NCI-H146 treated with DMSO at 0.1 percent for 48 hours (cell line): ENCODE data around the gene PTPN3.

ENCODE experiments used
- DNase-seq: peaks from one replicate; lab custom pipeline; 2025; ENCODE audit not compliant: unreplicated experiment; lab: John Stamatoyannopoulos, UW

The PTPN3 gene

DNA sequence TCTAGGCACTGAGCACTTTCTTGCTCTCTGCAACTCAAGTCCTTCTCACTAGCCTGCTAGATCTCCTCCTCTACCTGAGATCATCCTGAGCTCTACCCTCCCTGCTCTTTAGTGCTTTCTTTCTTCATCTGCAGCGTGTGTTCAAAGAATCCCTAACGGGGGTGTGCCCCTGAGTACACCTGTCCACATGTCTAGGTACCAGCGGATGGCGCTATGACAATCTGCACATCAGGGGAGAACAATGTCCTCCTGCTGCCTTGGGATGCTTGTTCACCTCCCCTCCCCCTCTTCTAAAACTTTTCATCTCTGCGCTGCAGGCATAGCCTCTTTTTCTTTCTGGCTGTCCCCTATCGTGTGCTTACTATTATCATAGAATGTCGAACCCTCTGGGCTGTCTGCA lies 42.7 kb downstream of the PTPN3 start:
- DNase-seq = no peak

DNA sequence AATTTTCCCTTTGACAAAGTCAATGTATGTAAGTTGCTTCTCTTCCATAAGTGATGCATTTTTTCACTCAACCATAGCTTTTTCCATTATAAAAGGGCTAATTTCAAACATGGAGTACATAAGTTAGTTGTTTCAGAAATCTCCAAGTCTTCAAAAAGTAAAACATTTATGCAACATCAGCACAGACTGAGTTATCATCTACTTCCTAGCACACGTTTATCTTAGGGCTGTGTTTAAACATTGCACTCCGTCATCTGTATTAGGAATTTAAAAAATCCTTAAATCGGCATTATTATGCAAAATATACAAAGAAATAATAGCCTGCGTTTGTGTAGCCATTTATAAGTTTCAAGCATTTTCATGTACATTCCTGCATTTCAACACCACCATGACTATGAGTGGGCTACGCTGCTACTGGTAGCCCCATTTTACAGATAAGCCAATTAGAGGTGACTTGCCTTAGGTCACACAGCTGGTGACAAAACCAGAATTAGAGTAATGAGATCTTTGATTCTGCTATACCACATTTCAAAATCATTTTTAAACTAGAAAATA lies 43.4 kb downstream of the PTPN3 start:
- DNase-seq = no peak

DNA sequence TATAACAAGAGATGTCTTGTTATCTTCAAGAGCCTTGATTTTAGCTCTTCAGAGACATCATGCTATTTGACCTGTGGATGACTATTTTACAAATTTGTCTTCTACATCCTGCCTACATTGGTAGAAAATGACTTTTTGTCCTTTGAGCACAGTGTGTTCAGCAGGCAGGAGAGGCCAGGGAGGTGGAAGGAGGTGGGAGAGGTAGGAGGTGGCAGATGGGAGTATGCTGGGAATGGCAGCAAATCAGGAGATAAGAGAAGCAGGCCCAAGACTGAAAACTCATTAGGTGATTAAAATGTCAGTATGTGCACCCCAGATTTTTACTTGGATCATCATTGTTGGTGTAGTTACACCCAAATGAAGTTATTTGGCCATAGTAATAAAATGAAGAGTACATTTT lies 44.1 kb downstream of the PTPN3 start:
- DNase-seq = no peak

DNA sequence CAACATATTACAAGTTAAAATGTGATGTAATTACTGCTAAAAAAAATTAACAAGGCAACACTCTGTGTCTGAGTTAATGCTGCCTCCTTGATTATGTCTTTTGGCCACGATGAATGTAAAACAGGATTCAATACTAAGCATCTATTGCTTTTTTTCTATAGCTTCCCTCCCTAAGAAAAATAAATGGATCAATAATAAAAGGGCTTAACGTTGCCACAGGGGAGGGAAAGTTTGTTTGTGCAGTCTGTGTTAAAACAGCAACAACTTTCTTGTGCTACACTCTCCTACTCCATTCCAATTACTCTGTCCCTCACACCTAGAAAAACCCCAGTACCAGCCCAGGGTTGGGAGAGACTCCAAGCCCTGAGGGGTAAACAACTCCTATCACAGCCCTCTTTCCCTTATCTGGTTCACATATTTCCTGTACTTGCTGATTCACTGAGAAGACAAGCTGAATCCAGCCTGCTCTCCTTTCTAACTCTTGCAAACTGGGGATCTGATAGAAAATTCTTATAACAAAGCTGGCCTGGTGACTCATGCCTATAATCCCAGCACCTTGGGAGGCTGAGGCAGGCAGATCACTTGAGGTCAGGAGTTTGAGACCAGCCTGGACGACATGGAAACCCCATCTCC lies 44.8 kb downstream of the PTPN3 start:
- no peak for DNase-seq

DNA sequence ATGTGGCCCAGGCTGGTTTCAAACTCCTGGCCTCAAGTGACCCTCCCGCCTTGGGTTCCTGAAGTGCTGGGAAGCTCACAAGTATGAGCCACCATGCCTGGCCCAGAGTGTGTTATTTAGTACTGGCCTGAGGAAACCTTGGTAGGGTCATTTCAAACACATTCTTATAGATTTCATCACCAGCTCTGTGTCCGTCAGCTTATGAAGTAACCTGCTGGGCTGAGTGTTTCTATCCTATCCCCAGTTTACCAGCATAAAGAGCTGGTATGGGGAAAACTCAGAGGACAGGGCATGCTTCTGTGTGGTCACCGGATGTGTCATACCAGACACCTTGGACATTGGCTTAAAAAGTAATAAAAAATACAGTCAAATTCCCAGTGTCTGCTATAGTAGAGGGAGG lies 45.3 kb downstream of the PTPN3 start:
- DNase-seq = no peak

DNA sequence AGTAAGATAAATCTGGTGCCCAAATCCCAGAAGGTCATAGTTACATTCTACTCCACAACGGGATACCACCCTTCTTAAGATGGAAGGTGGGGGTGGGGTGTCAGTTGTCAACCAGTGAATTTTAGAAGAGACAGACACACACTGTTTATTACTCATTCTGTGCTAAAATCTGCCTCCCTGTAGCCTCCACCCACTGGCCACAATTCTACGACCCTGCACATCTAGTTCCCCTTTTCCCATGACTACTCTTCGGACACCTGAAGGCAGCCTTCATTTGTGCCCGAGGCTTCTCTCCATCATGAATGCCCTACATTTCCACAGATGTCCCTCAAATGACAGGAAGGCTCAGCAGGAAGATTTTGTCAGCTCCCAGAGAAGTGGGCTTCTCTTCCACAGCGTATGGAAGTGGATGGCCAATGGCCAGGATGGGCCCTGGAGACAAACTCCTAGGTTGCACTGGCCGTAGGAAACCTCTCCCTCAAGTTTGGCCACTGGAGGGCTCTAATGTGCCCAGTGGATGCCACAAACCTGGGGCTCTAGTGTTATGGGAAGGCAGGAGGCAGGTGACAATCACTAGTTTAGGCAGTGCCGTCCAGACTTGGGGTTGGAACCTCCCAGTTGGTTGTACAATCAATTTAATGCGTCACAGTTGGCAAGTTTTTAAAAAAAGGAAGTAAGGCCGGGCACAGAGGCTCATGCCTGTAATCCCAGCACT lies 46.6 kb downstream of the PTPN3 start:
- DNase-seq = no peak

DNA sequence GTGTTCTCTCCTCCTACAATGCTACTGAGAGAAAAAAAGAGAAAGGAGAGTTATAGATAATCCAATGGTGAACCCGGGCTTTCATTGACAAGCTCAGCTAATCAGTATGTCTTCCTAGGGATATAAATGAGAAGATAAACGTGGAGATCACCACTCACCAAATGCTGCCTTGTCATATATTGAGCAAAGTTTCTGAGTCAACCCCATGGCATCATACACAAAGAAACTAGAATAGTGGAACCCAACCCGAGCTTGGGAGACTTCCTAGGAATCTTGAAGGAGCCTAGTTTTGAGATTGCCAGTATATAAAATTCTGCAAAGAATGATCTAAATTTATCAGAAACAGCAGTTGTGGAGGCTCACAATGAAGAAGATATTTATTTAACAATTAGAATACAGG lies 47.8 kb downstream of the PTPN3 start:
- DNase-seq = no peak

DNA sequence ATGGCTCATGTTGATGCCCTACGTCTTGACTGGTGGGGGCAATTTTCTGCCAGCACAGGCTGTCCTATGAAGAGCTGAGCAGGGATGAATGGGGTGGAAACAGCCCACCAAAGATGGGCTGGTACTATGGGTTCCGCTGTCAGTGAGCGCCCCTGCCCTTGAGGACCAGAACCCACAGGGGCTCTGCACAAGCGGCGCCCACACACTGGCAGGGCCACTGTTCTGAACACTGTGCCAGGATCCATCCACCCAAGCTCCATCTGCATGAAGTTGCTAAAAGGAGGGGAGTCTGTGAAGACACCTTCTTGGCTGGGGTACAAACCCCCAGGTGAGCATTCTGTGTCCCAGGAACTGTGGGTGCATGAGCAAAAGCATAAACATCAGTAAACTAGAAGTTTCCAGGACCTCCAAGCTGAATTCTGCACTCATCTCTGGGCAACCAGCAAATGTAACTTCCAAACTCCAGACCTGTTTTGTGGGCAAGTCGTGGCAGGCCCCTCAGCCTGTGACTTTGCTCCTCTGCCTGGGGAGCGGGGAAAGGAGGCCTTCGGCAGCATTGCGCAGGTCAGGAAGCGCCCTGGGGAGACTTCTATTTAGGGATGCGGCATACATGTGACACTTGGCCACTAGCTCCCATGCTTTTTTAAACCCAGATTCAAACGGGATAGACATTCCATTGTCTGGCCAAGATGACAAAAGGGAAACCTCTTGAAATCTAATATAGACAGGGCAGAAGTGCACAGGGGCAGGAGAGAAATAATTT lies 48.9 kb downstream of the PTPN3 start:
- DNase-seq = no peak

DNA sequence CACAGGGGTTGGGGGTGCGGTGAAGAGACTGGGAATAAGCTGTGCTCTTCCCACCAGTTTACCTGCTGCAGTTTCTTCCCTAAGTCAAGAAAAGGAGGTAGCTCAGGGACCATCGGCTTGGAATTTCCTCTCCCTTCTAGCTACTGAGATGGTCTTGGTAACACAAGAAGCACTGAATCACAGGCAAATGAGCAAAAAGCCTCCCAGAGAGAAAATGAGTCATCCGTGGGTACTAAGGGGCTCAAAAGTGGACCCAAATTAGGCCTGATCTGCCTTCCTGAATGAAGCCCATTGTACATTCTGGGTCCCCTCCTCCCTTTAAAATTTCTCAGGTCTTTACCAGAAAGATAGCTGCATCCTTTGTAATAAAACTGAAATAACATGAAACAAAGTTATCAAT lies 49.9 kb downstream of the PTPN3 start:
- DNase-seq = no peak

DNA sequence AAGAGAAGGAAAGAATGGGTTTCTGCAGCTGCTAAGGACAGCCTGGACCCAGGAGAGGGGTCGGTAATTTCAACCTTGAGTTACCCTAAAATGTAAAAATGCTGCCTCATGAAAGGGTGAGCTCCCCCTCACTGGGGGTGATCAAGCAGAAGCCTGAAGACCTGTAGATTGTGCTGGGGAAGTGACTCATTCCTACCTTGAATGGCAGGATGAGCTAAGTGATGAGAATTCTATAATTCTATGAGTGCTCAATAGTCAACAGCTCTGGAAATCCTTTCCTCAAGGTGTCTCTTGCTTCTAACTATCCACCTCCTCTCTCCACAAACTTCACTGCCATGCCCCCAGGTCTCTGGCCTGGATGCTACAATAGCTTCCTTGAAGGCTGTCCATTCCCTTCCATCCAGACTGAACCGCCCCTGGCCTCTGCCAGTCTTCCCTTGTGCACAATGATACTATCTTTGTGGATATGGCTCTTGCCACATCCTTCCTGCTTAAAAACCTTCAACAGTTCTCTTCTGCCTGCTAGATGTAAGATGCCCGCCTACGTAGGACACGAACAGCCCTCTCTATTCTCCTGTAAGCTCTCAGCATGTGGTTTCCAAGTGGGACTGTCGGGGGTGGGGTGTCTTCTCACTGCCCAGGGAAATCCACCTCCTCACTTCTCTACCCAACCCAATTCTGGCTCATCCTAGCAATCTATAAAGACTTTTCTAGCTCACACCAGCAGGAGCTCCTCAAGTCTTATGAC lies 50.6 kb downstream of the PTPN3 start:
- no peak for DNase-seq

DNA sequence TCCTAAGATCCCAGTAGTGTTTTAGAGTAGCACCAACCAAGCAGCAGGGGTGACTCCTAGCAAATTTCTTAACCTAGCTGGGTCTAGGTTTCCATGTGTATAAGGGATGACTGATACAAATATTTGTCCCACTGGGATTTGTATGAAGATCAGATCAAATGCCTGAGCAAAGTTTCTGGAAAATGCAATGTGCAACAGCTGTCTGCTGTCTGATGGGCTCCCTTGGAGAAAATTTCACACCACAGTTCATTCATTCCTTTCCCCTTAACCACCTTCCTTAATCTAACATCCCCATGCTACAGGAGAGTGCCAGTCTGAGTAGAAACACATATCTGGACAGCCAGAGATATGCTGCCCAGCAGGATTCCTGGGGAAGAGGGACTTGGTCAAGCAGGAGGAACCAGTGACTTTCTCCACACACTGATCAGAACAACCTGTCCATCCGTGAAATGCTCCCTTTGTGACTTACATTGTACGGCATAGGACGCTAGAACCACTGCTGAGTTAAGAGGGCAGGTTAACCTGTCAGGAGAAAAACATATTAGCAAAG lies 53.3 kb downstream of the PTPN3 start:
- DNase-seq = no peak

DNA sequence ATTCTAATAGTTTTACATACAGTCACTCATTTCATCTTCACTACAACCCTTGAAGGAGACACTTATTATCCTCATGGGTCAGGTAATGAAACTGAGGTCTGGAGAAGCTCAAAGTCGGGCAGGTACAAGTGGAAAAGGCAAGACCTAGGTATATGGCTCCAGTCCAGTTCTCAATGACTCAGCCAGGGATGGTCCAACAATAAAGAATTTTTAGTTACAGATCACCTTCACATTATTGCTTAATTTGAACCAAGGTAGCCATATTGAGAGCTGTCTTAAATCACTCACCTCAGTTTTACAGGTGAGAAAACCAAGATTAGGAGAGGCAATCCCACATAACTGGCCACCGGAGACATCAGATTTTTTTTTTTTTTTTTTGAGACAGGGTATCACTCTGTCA lies 55.4 kb downstream of the PTPN3 start:
- no peak for DNase-seq

DNA sequence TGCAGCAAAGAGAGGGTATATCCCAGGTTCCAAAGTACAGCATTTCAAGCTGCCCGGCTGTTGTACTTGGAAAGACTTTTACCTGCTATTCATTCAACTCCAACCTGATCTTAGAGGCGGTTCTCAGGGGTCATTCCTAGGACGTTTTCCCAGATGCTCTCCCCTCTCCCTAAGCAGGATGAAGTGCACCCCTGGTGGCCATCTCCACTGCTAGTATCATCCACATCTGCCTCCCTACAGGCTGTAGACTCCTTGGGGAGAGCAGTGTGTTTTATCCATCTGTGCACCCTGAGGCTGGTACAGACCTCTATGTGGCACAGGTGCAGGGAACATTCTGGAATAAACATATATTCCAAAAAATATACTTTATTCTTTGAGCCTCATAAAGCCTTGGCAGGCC lies 56.8 kb downstream of the PTPN3 start:
- no peak for DNase-seq

DNA sequence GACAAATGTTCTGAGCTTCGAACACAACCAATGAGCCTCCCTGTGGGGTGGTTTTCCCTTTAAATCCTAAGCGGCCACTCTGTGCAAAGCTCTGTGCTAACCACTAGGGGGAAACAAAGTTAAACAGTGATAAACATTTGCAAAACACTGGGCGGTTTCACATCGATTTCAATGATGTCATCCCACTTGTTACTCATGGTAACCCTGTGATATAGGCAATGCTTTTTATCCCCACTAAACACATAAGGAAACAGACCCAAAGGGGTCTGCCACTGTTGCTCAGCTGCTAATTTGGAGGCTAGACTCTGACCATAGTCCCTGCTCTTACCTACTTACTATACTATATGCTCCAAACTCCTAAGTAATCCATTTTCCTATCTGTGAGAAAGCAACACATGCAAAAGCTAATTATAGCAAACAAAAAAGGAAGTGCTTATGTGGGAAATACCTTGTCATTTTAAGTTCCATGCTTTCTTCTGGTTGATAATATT lies 57.3 kb downstream of the PTPN3 start:
- peak; percentile 23 for DNase-seq

DNA sequence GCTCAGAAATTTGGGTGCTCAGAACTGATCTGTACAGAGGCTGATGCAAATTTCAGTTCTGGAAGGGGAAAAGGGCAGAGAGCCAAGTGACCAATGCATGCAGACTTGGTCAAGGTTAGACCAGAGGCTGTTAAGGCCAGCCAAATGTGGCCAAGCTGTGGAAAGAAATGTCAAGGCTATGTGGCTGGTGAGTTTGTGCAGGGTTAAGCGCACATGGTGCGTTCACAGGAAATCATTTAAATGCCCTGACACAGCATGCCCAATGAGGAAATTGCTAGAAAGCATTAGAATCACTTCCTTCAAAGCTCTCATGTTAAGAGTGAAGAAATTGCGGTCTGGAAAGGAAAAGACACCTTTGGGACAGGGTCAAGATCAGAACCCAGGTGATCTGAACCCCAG lies 58.0 kb downstream of the PTPN3 start:
- DNase-seq = no peak

DNA sequence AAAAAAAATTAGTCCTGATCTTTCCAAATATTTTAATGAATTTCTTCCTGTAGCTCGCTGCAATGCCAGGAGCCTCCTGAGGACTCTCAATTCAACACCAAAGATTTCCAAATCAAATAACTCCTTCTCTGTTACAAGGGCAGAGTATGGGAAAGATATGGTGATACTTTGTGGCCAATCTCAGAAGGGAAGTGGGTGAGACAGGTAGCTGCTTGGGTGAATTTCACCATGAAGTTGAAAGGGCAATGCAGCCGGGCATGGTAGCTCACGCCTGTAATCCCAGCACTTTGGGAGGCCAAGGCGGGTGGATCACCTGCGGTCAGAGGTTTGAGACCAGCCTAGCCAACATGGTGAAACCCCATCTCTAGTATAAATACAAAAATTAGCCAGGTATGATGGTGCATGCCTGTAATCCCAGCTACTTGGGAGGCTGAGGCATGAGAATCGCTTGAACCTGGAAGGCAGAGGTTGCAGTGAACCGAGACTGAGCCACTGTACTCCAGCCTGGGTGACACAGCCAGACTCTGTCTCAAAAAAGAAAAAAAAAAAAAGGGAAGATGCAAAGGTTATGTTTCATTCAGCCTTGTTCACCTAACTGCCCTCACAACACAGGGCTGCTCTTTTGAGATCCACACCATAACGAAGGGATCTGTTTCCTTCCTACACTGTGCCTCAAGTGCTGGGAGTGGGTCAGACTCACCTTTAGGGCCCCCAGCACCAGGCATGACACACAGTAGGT lies 58.6 kb downstream of the PTPN3 start:
- DNase-seq = no peak

DNA sequence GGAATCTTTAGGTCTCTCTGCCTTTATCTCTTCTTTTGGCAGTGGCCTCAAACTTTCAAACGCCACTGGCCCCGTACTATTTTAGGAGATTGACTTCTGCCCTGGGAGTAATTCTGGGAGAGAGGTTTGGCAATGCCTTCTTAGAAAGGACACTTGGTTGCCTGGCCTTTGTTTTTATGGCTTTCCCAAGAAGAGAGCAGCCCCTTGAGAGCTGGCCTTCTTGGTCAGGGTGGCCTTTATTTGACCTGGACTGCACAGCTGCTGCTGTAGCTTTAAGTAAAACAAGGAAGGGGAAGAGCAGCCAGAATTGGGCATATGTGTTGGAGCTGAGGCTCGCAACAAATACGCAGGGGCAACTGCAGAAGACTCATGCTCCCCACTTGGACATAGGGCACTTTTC lies 60.8 kb downstream of the PTPN3 start:
- no peak for DNase-seq

DNA sequence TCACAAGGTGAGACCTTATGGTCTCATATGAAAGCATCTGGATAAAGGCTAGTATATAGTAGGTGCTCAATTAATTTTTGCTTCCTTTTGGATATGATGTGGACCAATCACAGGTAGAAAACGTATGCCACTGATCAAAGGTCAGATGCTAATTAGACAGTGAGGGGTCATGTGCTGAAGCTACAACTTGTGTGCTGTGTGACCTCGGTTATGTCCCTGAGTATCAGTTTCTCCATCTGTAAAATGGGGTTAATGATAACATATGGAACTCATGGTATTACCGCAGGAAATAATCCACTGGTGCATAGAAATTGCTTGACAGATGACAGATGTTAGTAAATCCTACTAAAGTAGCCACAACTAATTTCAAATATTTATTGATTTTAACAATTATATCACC lies 62.0 kb downstream of the PTPN3 start:
- no peak for DNase-seq

DNA sequence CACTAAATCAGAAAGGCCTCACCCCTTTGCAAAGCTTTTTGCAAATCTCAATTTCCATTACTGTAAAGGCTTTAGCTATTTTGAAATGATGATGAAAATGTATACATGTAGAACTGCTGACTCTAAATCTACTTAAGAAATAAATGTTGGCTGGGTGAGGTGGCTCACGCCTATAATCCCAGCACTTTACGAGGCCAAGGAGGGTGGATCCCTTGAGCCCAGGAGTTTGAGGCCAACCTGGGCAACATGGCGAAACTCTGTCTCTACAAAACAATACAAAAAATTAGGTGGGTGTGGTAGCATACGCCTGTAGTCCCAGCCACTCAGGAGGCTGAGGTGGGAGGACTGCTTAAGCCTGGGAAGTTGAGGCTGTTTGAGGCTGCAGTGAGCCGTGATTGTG lies 64.6 kb downstream of the PTPN3 start:
- DNase-seq = no peak

DNA sequence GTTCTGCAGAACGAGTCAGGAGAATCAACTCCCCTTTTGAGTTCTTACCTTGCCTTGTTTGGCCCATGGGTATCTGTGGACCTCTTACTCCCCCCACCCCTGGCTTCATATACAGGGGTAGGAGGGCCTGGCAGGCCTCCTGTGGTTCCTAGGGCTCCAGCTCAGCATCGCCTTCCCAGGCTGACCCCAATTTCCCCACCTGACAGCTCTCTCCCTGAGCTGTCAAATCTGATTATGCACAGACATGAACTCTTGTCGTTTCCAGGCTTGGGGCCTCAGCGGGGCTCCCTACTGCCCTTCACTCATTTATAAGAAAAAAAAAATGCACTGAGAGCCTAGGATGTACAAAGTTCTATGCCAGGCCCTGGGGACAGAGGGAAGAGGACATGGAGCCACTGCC lies 67.9 kb downstream of the PTPN3 start:
- DNase-seq = no peak
